A673 (cell line): ENCODE results near the gene CAMSAP1. TPM values are rescaled to one million over a fixed set of nuclear protein-coding genes. Genes with fewer than 3 reads are reported as not detected.

ENCODE experiments used
- BruUV-seq: library from RNA; stranded (reverse); fragments of 400-500 nt; replicated peaks from 2 replicates; lab custom pipeline; 2021; lab: Mats Ljungman, UMichigan
- CTCF ChIA-PET: fragments of 300-600 bp; sonication (Branson Sonifier 250); formaldehyde crosslinking; loops from one replicate; lab custom pipeline; 2022; ENCODE audit warnings: antibody characterized with exemption; lab: Charles Lee
- POLR2A ChIA-PET: fragments of 300-600 bp; sonication (Branson Sonifier 250); formaldehyde crosslinking; loops from one replicate; lab custom pipeline; 2022; ENCODE audit warnings: antibody characterized with exemption; ENCODE audit not compliant: low non-redundant PET; lab: Charles Lee
- DNase-seq: peaks from one replicate; pipeline ENCODE4 v3.0.0-alpha.2; 2015; ENCODE audit warnings: low spot score
- H3K27ac ChIP-seq: fragments of 200-600 bp; sonication (generic); 2 replicates; pipeline ENCODE4 v1.5.1; 2016; ENCODE audit warnings: mixed run types, low read depth, mild to moderate bottlenecking, mixed read lengths, antibody characterized with exemption, low read length; ENCODE audit not compliant: poor library complexity, severe bottlenecking
- H3K27me3 ChIP-seq: fragments of 200-600 bp; sonication (generic); replicated peaks from 2 replicates; pipeline ENCODE4 v1.6.1; 2017; ENCODE audit warnings: mixed run types, low read depth, mild to moderate bottlenecking, mixed read lengths, antibody characterized with exemption, low read length; ENCODE audit not compliant: insufficient read depth, poor library complexity
- H3K36me3 ChIP-seq: fragments of 200-600 bp; sonication (generic); 2 replicates; pipeline ENCODE4 v1.6.1; 2016; ENCODE audit warnings: mixed run types, mild to moderate bottlenecking, mixed read lengths, antibody characterized with exemption, low read length; ENCODE audit not compliant: insufficient read depth, poor library complexity, severe bottlenecking
- H3K4me1 ChIP-seq: fragments of 200-600 bp; sonication (generic); 2 replicates; pipeline ENCODE4 v1.6.1; 2017; ENCODE audit warnings: mixed run types, mild to moderate bottlenecking, mixed read lengths, antibody characterized with exemption, low read length; ENCODE audit not compliant: insufficient read depth, poor library complexity, severe bottlenecking
- H3K4me3 ChIP-seq: fragments of 200-600 bp; sonication (generic); 2 replicates; pipeline ENCODE4 v1.5.1; 2016; ENCODE audit warnings: low read depth, mixed run types, mild to moderate bottlenecking, mixed read lengths, low read length; ENCODE audit not compliant: poor library complexity, severe bottlenecking
- H3K9me3 ChIP-seq: fragments of 200-600 bp; sonication (generic); 2 replicates; pipeline ENCODE4 v1.6.1; 2016; ENCODE audit warnings: mixed run types, low read depth, mild to moderate bottlenecking, mixed read lengths, antibody characterized with exemption, low read length; ENCODE audit not compliant: poor library complexity, severe bottlenecking
- EZH2 ChIP-seq: fragments of 200-600 bp; sonication (generic); IDR thresholded peaks from 2 replicates; pipeline ENCODE4 v1.6.1; 2017; ENCODE audit warnings: borderline replicate concordance, low read depth, mild to moderate bottlenecking, mixed read lengths, antibody characterized with exemption, low read length; ENCODE audit not compliant: poor library complexity, severe bottlenecking
- intact Hi-C: fragments of 100-400 bp; cut with micrococcal nuclease; formaldehyde crosslinking; loops from one replicate; pipeline ENCODE4 v1.10.0; 2022; ENCODE audit not compliant: unreplicated experiment
- total RNA-seq: library from RNA; stranded (reverse); gene quantifications from 2 replicates; pipeline ENCODE4 v1.2.3, GENCODE V29; 2021
- TF ChIP-seq, protein P1 (sequence below): fragments of 300-800, 200-600 bp; sonication (generic); conservative IDR thresholded peaks from 2 replicates; pipeline ENCODE4 v1.5.1; 2017; ENCODE audit warnings: low read depth, mild to moderate bottlenecking, antibody characterized with exemption, low read length, moderate library complexity, mixed read lengths

Gene CAMSAP1
- total RNA-seq, 1 experiment from 2014 or later = 52.3 TPM

DNA sequence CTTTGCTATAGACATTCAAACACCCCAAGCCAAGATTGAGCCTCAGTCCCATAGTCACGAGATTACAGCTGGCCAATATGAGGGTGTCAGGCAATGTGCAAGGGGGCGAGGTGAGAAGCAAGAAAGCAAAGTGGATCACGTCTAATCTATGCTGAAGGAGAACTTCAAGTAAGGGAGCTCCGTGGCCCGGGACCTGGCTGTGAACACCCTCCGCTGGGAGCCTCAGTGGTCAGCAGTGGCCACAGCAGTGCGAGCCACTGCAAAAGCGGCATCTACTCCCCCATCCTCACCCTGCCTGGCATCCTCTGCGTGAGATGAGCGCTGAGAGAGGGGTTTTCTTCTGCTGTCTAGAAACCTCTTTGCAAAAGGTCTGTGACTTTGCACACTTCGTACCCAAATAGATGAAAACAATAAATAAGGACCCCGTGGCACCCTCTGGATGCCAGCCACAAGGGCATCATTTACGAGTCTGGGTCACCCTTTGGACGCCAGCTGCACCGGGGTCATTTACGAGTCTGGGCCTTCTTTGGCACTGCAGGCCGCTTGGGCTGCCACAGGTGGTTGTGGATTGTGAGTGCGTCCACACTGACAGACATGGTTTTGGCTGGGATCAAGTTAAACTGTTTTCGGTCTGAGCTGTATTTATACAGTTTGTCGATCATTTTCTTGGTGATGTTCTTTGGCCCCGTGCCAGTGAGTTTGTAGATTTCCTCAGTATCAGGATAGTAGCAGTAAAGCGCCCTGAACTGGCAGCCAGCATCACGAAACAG lies 96.4 kb downstream of the CAMSAP1 start:
- Histone ChIP-seq H3K27me3 (no peaks in the 10 kb centered on the region), H3K27ac (no peak overlapping the region), H3K4me1 (no peaks in the 10 kb centered on the region), H3K36me3 (peaks cover 52% of the 10 kb centered on the region), H3K9me3 (no peaks in the 10 kb centered on the region), H3K4me3 (no peak overlapping the region)
- intact Hi-C loops = no loop called here
- DNase-seq = no peak
- BruUV-seq = no TSS peak
- TF ChIP-seq, protein P1, sequence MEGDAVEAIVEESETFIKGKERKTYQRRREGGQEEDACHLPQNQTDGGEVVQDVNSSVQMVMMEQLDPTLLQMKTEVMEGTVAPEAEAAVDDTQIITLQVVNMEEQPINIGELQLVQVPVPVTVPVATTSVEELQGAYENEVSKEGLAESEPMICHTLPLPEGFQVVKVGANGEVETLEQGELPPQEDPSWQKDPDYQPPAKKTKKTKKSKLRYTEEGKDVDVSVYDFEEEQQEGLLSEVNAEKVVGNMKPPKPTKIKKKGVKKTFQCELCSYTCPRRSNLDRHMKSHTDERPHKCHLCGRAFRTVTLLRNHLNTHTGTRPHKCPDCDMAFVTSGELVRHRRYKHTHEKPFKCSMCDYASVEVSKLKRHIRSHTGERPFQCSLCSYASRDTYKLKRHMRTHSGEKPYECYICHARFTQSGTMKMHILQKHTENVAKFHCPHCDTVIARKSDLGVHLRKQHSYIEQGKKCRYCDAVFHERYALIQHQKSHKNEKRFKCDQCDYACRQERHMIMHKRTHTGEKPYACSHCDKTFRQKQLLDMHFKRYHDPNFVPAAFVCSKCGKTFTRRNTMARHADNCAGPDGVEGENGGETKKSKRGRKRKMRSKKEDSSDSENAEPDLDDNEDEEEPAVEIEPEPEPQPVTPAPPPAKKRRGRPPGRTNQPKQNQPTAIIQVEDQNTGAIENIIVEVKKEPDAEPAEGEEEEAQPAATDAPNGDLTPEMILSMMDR = no peak
- TF ChIP-seq EZH2 = no peak
- CTCF ChIA-PET = no interaction called here
- POLR2A ChIA-PET = no interaction called here

DNA sequence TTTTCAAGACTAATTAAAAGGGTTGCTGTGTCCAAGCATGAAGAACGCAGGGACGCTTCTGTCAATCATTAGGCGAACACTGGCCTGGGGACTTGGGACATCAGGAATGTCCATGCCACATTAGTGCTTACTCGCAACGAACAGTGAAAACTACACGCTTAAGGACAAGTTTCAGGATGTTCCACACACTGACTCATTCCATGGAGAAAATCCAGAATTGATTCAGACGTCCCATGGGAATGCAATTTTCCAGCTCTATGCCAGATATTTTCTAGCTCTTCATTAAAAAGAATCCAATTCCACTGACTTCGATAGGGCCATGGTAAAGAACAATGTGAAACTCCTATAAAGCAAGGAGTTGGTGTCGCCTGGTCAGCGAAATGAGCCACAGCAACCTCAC lies 98.2 kb downstream of the CAMSAP1 start:
- Histone ChIP-seq H3K9me3 (no peaks in the 10 kb centered on the region), H3K4me3 (no peak overlapping the region)

GRCh38 chr9:135805422-135806022 lies 101.8 kb downstream of the CAMSAP1 start:
- Histone ChIP-seq H3K4me3 (no peak overlapping the region), H3K4me1 (no peaks in the 10 kb centered on the region), H3K27ac (no peak overlapping the region), H3K9me3 (no peaks in the 10 kb centered on the region), H3K27me3 (no peaks in the 10 kb centered on the region), H3K36me3 (peaks cover 11% of the 10 kb centered on the region)
- DNase-seq = no peak
- intact Hi-C loops = no loop called here
- ChIA-PET CTCF (no interaction called here), POLR2A (no interaction called here)
- no peak for TF ChIP-seq EZH2
- TF ChIP-seq, protein P1 = no peak
- BruUV-seq = no TSS peak

More for the DNA sequence above, 98.2 kb downstream of the CAMSAP1 start:
- ChIA-PET CTCF (no interaction called here), POLR2A (no interaction called here)
- Histone ChIP-seq H3K27me3 (no peaks in the 10 kb centered on the region), H3K4me1 (no peaks in the 10 kb centered on the region), H3K27ac (no peak overlapping the region), H3K36me3 (peaks cover 37% of the 10 kb centered on the region)
- BruUV-seq = no TSS peak
- intact Hi-C loops = no loop called here
- no peak for TF ChIP-seq EZH2
- TF ChIP-seq, protein P1 = no peak
- DNase-seq = no peak
